Measurements from ENCODE around the gene MED1. TPM values are rescaled to one million over a fixed set of nuclear protein-coding genes. Genes with fewer than 3 reads are reported as not detected.

The MED1 gene
- total and polyA plus RNA-seq, 2 of the 4 experiments (the other 2 are of a cell fraction), result 16.9 to 24.2 TPM

- Histone ChIP-seq H3K56ac (ENCODE audit: extremely low read depth, insufficient read depth, low read length) (peak within 1 kb of the TSS; percentile 39; the same call in 1 of the 2 replicates), H2BK20ac (ENCODE audit: low read depth, low read length) (no peak within 1 kb of the TSS), H4K5ac (ENCODE audit: low read depth, low read length) (peak within 1 kb of the TSS; percentile 42), H3K4me3 (ENCODE audit: insufficient read depth, low read depth, low read length) (peak within 1 kb of the TSS; percentile 100), H3K4me2 (ENCODE audit: low read depth, low read length) (peak within 1 kb of the TSS; percentile 94), H4K91ac (ENCODE audit: insufficient read depth, low read depth, low read length) (no peak within 1 kb of the TSS), H2AK9ac (replicated peaks; ENCODE audit: low read depth, low read length, poor library complexity) (peak within 1 kb of the TSS; percentile 67), H2BK15ac (ENCODE audit: low read depth, low read length) (no peak within 1 kb of the TSS), H4K20me1 (ENCODE audit: insufficient read depth, low read length) (peaks cover 4% of the 10 kb centered on the region; the same call in 1 of the 2 replicates), H2BK120ac (ENCODE audit: low read depth, low read length) (no peak within 1 kb of the TSS), H2AFZ (replicated peaks; ENCODE audit: low read length, poor library complexity) (peak within 1 kb of the TSS; percentile 98), H3K36me3 (ENCODE audit: control insufficient read depth, insufficient read depth, low read length) (no peaks in the 10 kb centered on the region; the same call in 1 of the 2 replicates), H3K14ac (replicated peaks; ENCODE audit: low read depth, low read length) (peak within 1 kb of the TSS; percentile 61; the same call in 1 of the 2 replicates), H2AK5ac (ENCODE audit: low read depth, low read length) (no peak within 1 kb of the TSS), H3K9me1 (ENCODE audit: insufficient read depth, low read length) (no peaks in the 10 kb centered on the region), H3K18ac (ENCODE audit: low read depth, low read length) (no peak within 1 kb of the TSS), H3K4ac (ENCODE audit: low read depth, low read length) (no peak within 1 kb of the TSS), H3K9me3 (ENCODE audit: control insufficient read depth, insufficient read depth, low read length) (no peaks in the 10 kb centered on the region), H3K9ac (ENCODE audit: low read depth, low read length) (peak within 1 kb of the TSS; percentile 90), H3K4me1 (ENCODE audit: control insufficient read depth, insufficient read depth, low read length) (peaks cover 7% of the 10 kb centered on the region), H3K27me3 (ENCODE audit: control insufficient read depth, insufficient read depth, low read length) (no peaks in the 10 kb centered on the region), H4K8ac (ENCODE audit: low read depth in 2 of 2, low read length in 2 of 2) (peak within 1 kb of the TSS in 1 of 2 experiments; percentile 56; a peak in 2 of 4 replicates), H3K79me1 (ENCODE audit: low read depth in 1 of 2, low read length in 2 of 2) (peaks cover 5 to 34% of the 10 kb centered on the region in 2 experiments; a peak in 3 of 4 replicates), H3K23ac (ENCODE audit: low read depth, low read length) (peak within 1 kb of the TSS; percentile 86), H2BK5ac (ENCODE audit: low read depth, low read length, poor library complexity, severe bottlenecking) (peak within 1 kb of the TSS; percentile 94), H3K27ac (ENCODE audit: insufficient read depth, low read length) (peak within 1 kb of the TSS; percentile 87)
- dilution Hi-C loops (cut with HindIII; ENCODE audit: low sequenced_read_pairs, unreplicated experiment) (no loop called here), in situ Hi-C loops (cut with MboI; ENCODE audit: low sequenced_read_pairs) (loop anchor here (10.0 kb wide), 1 partner anchor 127 kb away; no protein-coding TSS in a partner anchor), intact Hi-C loops (cut with micrococcal nuclease) (loop anchor here (1.0 kb wide), 1 partner anchor 130 kb away; no protein-coding TSS in a partner anchor)
- POLR2A ChIA-PET (ENCODE audit: unreplicated experiment), result no interaction called here
- WGBS, 2 experiments (ENCODE audit: extremely low coverage in 2 of 2, insufficient read length in 1 of 2), result 0% methylated on average over 5 of the region's 86 CpGs; no CpG with 5 or more reads in 1 of the 2 experiments
- DNase-seq (peak; percentile 84), ATAC-seq (ENCODE audit: low read depth) (peak; percentile 78)
- CTCF ChIA-PET, result no interaction called here
- no TSS peak for BruUV-seq (replicated peaks)
- TF ChIP-seq CTCF (conservative IDR thresholded peaks at IDR 0.05; ENCODE audit: low read depth, low read length), result no peak
- TF ChIP-seq RCOR1 (IDR thresholded peaks at IDR 0.05; ENCODE audit: insufficient replicate concordance, low read length), result no peak
- peak; percentile 90 for TF ChIP-seq POLR2A (IDR thresholded peaks at IDR 0.05; ENCODE audit: low read depth, low read length)
- no peak for TF ChIP-seq NFE2L2 (IDR thresholded peaks at IDR 0.05; ENCODE audit: low read depth, low read length)
- TF ChIP-seq MXI1 (IDR thresholded peaks at IDR 0.05; ENCODE audit: borderline replicate concordance, low read depth, low read length), result 0 out of 2 replicates have a peak, but pooled peaks have one; percentile 35
- no peak for TF ChIP-seq BHLHE40 (IDR thresholded peaks at IDR 0.05; ENCODE audit: low read depth, low read length)
- no peak for TF ChIP-seq MAFK (IDR thresholded peaks at IDR 0.05; ENCODE audit: low read depth, low read length)
- TF ChIP-seq SMC3 (IDR thresholded peaks at IDR 0.05; ENCODE audit: low read depth, low read length), result no peak
- TF ChIP-seq MAZ (IDR thresholded peaks at IDR 0.05; ENCODE audit: borderline replicate concordance, low read depth, low read length), result peak; percentile 82; the same call in 1 of the 2 replicates
- TF ChIP-seq RAD21 (IDR thresholded peaks at IDR 0.05; ENCODE audit: low read length), result no peak
- TF ChIP-seq CEBPB (IDR thresholded peaks at IDR 0.05; ENCODE audit: low read depth, low read length), result no peak
- no peak for TF ChIP-seq CHD1 (IDR thresholded peaks at IDR 0.05; ENCODE audit: low read depth, low read length)
- TF ChIP-seq FOS (IDR thresholded peaks at IDR 0.05; ENCODE audit: low read depth, low read length), result no peak
- no peak for TF ChIP-seq USF2 (IDR thresholded peaks at IDR 0.05; ENCODE audit: low read depth, low read length)
- TF ChIP-seq RFX5 (IDR thresholded peaks at IDR 0.05; ENCODE audit: low read depth, low read length), result no peak
Observed at GRCh38 chr17:39401412-39402243, 49.4 kb downstream of the MED1 start, which contains the start of gene FBXL20. Gene FBXL20, minus strand, starts transcription at chr17:39401626. Its CDS starts 224 bp downstream, at chr17:39401402.
